Thyroid gland (tissue), 4 donors: ENCODE measurements around the gene NOX5. TPM values are rescaled to one million over a fixed set of nuclear protein-coding genes. Genes with fewer than 3 reads are reported as not detected.

Source experiments
- DNase-seq, 2 donors: peaks; one replicate each; pipeline ENCODE4 v3.0.0-alpha.2; 2019
- H3K27ac ChIP-seq, 3 donors: fragments of 200-600 bp; sonication (generic); 1 replicate in 2 of 3; 2 replicates in 1 of 3; pipeline ENCODE4 v1.5.1; 2016 to 2019; ENCODE audit warnings: mild to moderate bottlenecking in 1 of 3, moderate library complexity in 1 of 3
- H3K27me3 ChIP-seq: fragments of 200-600 bp; sonication (generic); one replicate; pipeline ENCODE4 v1.5.1; 2019
- H3K36me3 ChIP-seq, 2 donors: fragments of 200-600 bp; sonication (generic); one replicate each; pipeline ENCODE4 v1.5.1; 2016 to 2019
- H3K4me1 ChIP-seq, 2 donors: fragments of 200-600 bp; sonication (generic); one replicate each; pipeline ENCODE4 v1.5.1; 2017 to 2019
- H3K4me3 ChIP-seq, 3 donors: fragments of 200-600 bp; sonication (generic); replicated peaks in 1 of 3; 1 replicate in 2 of 3; 2 replicates in 1 of 3; pipeline ENCODE4 v1.5.1; 2016; ENCODE audit warnings: mild to moderate bottlenecking in 1 of 3
- H3K9me3 ChIP-seq: fragments of 200-600 bp; sonication (generic); one replicate; pipeline ENCODE4 v1.5.1; 2017
- POLR2A ChIP-seq, 2 donors: fragments of 450-650 bp; IDR thresholded peaks; one replicate each; pipeline ENCODE4 v1.6.1; 2017; ENCODE audit warnings: antibody characterized with exemption in 2 of 2, mild to moderate bottlenecking in 2 of 2, moderate library complexity in 1 of 2
- WGBS, 2 donors: methylation state at CpG; one replicate each; pipeline ENCODE4 v1.1.5; 2017; 5-methylcytosine and 5-hydroxymethylcytosine counted together
- intact Hi-C: fragments of 100-400 bp; cut with DNase I; formaldehyde crosslinking; loops from one replicate; pipeline ENCODE4 v1.15.1; 2023
- total RNA-seq, 4 donors: library from RNA; depleted of rRNA; stranded (reverse); fragments of >200 nt; gene quantifications; one replicate each; pipeline ENCODE4 v1.2.3, GENCODE V29; 2016
- TF ChIP-seq, protein P1 (sequence below), 6 experiments: fragments of 200-600 bp in 3 of 6; fragments of 450-650 bp in 3 of 6; sonication (generic) in 3 of 6; IDR thresholded peaks; one replicate each; pipeline ENCODE4 v1.5.1; 2016 to 2019; ENCODE audit warnings: antibody characterized with exemption in 6 of 6, mild to moderate bottlenecking in 2 of 6, inconsistent platforms in 1 of 6, moderate library complexity in 1 of 6

NOX5 gene
- total RNA-seq, 4 donors from 2014 or later, result 0.22 to 0.88 (median 0.50) TPM

DNA sequence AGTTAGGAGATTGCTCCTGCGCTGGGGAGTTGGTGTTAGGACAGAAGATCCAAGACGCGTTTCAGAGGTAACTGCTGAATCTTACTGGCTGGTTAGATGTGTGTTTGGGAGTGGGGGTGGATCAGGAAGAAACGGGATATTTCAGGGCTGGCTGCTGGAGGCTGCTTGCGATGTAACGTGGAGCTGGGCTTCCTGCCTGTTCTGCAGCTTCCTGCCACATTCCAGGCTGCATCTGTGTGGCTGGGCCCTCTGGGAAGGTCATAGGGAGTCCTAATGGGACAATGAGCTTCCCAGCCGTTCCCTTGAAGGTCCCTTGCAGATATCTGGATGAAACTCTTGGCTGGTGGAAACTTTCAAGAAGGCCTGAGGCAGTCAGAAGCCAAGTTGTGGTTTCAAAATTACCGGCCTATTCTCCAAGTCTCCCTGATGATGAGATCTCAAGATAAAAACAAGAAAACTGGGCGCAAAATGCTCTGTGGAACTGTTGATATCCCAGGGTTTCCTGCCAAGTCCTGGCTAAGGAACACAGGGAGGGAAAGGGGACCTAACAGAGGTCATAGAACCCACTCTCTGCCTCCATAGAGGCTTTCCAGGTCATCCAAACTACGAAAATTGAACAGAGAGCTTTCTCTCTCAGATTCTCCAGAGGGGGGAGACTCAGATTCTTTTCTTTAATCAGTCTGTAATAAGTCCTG is 67.0 kb downstream of the NOX5 start:
- Histone ChIP-seq H3K9me3 (no peaks in the 10 kb centered on the region), H3K4me1 (peaks cover 0 to 14% of the 10 kb centered on the region in 2 donors), H3K27me3 (no peaks in the 10 kb centered on the region), H3K27ac (peak overlapping the region in 1 of 3 donors; percentile 53), H3K36me3 (no peaks in the 10 kb centered on the region), H3K4me3 (no peak overlapping the region)
- intact Hi-C loops, result no loop called here
- WGBS, 2 donors, result 65 to 68% methylated on average over 10 of the region's 10 CpGs
- peak; percentile 5 to 15 for DNase-seq
- no peak for TF ChIP-seq POLR2A (IDR thresholded peaks at IDR 0.05)
- TF ChIP-seq, protein P1, sequence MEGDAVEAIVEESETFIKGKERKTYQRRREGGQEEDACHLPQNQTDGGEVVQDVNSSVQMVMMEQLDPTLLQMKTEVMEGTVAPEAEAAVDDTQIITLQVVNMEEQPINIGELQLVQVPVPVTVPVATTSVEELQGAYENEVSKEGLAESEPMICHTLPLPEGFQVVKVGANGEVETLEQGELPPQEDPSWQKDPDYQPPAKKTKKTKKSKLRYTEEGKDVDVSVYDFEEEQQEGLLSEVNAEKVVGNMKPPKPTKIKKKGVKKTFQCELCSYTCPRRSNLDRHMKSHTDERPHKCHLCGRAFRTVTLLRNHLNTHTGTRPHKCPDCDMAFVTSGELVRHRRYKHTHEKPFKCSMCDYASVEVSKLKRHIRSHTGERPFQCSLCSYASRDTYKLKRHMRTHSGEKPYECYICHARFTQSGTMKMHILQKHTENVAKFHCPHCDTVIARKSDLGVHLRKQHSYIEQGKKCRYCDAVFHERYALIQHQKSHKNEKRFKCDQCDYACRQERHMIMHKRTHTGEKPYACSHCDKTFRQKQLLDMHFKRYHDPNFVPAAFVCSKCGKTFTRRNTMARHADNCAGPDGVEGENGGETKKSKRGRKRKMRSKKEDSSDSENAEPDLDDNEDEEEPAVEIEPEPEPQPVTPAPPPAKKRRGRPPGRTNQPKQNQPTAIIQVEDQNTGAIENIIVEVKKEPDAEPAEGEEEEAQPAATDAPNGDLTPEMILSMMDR (IDR thresholded peaks at IDR 0.05), result no peak

DNA sequence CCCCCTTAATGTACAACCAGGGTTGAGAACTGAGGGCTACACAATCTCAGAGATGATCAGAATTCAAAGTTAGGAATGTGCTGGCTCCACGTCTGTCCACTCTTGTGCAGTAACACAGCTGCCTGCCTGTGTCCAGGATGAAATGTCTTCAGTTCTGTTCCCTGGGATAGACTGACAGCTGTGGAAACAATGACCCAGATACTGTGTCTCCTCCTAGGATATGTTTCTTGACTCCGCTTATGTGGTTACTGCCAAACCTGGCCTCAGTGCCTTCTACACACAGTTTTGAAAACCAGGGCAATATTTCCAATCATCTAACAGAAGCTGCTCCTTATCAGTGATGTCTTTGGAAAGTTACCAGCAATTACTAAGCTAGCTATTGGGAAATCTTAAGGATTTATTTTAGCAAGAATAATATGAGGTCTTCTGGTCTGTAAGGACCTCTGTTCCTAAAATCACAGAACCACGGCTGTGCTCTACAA is 67.6 kb downstream of the NOX5 start:
- WGBS, 2 donors, result 72 to 88% methylated on average over 3 of the region's 3 CpGs
- DNase-seq, result no peak
- Histone ChIP-seq H3K4me3 (no peak overlapping the region), H3K27ac (peak overlapping the region in 1 of 3 donors; percentile 53), H3K4me1 (peaks cover 0 to 14% of the 10 kb centered on the region in 2 donors), H3K36me3 (no peaks in the 10 kb centered on the region), H3K9me3 (no peaks in the 10 kb centered on the region), H3K27me3 (no peaks in the 10 kb centered on the region)
- TF ChIP-seq, protein P1 (IDR thresholded peaks at IDR 0.05), result no peak
- TF ChIP-seq POLR2A (IDR thresholded peaks at IDR 0.05), result no peak
- intact Hi-C loops, result no loop called here

DNA sequence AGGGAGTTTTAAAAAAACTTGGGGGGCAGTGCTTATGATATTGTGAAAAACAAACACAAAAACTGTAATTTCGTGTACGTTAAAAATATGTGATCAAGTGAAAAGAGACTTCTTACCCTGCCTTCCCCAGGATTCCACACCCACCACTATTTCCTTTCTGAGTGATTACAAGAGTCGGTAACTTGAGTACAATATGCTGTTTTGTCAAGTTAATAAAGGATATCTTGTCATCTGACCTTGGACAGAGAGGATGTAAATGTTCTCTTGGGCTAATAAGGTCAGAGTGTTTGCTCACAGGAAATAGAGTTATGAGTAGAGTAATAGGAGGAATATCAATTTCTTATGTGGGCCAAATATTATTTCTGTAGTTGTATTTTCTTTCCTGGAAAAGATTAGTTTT is 68.1 kb downstream of the NOX5 start:
- Histone ChIP-seq H3K36me3 (no peaks in the 10 kb centered on the region), H3K4me1 (peaks cover 0 to 14% of the 10 kb centered on the region in 2 donors), H3K27ac (peak overlapping the region in 1 of 3 donors; percentile 24), H3K9me3 (no peaks in the 10 kb centered on the region), H3K27me3 (no peaks in the 10 kb centered on the region), H3K4me3 (no peak overlapping the region)
- DNase-seq, result no peak
- whole genome bisulfite sequencing, 2 donors, result 56 to 72% methylated on average over 3 of the region's 3 CpGs
- intact Hi-C loops, result no loop called here
- TF ChIP-seq, protein P1 (IDR thresholded peaks at IDR 0.05), result no peak
- no peak for TF ChIP-seq POLR2A (IDR thresholded peaks at IDR 0.05)

DNA sequence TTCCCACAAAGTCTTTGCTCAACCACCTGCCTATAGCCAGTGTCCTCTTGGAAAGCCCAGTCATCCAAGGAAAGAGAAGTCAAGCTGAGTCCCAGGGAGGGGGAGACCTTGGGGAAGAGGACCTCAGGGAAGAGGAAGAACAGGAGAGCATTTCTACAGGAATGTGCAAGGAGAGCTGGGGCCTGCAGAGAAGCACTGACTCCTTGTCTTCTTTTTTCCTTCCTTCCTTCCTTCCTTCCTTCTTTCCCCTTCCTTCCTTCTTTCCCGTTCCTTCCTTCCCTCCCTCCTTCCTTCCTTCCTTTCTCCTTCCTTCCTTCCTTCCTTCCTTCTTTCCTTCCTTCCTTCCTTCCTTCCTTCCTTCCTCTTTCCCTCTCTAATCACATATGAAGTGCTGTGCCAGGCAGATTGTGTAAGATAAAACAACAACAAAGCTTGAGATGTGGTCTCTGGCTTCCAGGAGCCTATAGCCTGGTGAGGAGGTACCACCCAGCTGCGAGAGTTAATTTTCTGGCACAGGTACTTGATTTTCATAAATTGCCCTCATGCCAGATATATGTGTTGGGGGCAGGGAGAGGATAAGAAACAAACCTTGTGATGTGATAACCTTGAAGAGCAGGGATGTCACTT is 70.0 kb downstream of the NOX5 start:
- Histone ChIP-seq H3K36me3 (no peaks in the 10 kb centered on the region), H3K4me1 (peaks cover 0 to 14% of the 10 kb centered on the region in 2 donors), H3K9me3 (no peaks in the 10 kb centered on the region), H3K27ac (no peak overlapping the region), H3K27me3 (no peaks in the 10 kb centered on the region), H3K4me3 (no peak overlapping the region)
- no peak for DNase-seq
- TF ChIP-seq, protein P1 (IDR thresholded peaks at IDR 0.05), result no peak
- no peak for TF ChIP-seq POLR2A (IDR thresholded peaks at IDR 0.05)
- 77 to 80% methylated on average over 2 of the region's 2 CpGs for WGBS, 2 donors
- intact Hi-C loops, result no loop called here
